HG03135 (cell line): ENCODE results near the gene FRMD1.

Experiments used
- ATAC-seq: cut with Tn5 transposase; IDR thresholded peaks from one replicate; pipeline ENCODE4 v1.9.1; 2021; ENCODE audit warnings: mild to moderate bottlenecking, moderate library complexity; ENCODE audit not compliant: unreplicated experiment

Gene FRMD1

DNA sequence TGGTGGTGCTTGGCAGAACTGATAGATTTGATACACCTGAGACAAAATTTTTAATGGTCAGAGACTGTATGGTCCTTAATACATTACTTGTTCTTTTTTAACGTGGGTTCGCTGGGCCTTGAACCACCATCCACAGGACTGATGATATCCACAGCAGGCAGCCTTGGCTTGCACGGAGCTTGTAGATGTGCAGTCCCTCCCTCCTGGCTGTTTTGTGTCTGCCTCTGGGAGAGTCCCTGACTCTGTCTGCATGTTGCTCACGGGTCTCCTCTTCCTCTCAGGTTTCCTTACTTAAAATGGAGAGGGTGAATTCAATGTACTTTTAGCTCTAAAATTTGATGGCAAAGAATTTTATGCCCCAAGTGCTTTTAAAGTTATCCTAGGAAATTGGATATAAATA lies 64.0 kb downstream of the FRMD1 start:
- no peak for ATAC-seq

- ATAC-seq, result no peak
These were observed 64.6 kb downstream of the FRMD1 start for GRCh38 chr6:168014428-168014827.

GRCh38 chr6:168013250-168013915 lies 65.6 kb downstream of the FRMD1 start:
- no peak for ATAC-seq

GRCh38 chr6:168012431-168013249 lies 66.4 kb downstream of the FRMD1 start:
- no peak for ATAC-seq

DNA sequence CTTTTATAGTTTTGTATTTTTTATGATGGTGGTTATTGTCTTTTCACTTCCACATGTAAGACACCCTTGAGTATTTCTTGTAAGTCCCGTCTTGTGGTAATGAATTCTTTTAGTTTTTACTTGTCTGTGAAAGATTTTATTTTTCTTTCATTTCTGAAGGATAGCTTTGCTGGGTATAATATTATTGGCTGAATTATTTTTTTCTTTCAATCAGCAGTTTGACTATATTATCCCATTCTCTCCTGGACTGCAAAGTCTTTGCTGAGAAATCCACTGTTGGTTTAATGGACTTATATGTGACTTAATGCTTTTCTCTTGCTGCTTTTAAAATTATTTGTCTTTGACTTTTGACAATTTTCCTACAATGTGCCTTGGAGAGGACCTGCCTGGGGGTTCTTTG lies 67.7 kb downstream of the FRMD1 start:
- no peak for ATAC-seq

- ATAC-seq, result no peak
These were observed 69.7 kb downstream of the FRMD1 start for GRCh38 chr6:168009331-168009730.

- ATAC-seq, result no peak
These were observed 71.2 kb downstream of the FRMD1 start for GRCh38 chr6:168007592-168008338.

GRCh38 chr6:168005796-168006195 lies 73.2 kb downstream of the FRMD1 start:
- no peak for ATAC-seq

DNA sequence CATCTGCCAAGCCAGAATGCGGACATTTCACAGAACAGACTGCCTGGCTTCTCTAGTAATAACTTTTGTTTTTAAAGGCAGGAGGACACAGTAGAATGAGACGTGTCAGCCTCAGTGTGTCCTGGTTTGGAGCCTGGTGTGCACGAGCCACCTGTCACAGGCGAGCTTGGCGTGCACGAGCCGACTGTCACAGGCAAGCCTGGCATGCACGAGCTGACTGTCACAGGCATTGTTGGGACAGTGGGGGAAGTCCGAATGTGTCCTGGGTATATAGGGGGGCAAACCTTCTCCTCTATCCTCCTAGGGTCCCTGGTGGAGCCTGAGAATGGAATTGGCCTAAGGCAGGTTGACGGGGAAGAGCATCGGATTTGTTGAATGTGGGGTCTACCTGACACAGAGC lies 74.1 kb downstream of the FRMD1 start:
- ATAC-seq, result no peak

GRCh38 chr6:168004023-168004422 lies 75.0 kb downstream of the FRMD1 start:
- ATAC-seq, result no peak
